ENCODE data around the gene TMEM147.

The TMEM147 gene

DNA sequence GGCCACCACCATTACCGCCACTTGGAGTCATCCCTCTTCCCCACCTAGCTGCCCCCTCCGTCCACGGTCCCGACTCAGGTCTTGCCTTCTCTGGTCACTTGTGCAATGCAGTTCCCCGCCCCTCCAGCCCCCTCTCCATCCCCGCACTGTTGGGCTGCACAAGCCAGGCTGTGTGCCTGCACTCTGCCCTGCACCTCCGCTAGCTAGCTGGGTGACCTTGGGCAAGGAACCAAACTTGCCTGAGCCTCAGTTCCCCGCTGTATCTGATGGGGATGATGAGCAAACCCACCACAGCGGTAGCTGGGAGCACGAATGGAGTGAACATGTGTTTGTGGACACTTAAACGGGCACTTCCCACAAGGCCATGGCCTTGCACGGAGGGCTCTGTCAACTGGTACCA, 5.6 kb upstream of the TMEM147 start:
- no peak overlapping the region for H3K27ac ChIP-seq (ENCODE audit: low read length)
- peaks cover 5% of the 10 kb centered on the region for H3K36me3 ChIP-seq (ENCODE audit: control insufficient read depth, low read depth, low read length)
- H3K4me3 ChIP-seq (ENCODE audit: low read length), result no peak overlapping the region
- no peaks in the 10 kb centered on the region for H3K27me3 ChIP-seq (ENCODE audit: control insufficient read depth, insufficient read depth, low read length)
- peaks cover 8% of the 10 kb centered on the region for H3K4me1 ChIP-seq (ENCODE audit: control insufficient read depth, low read depth, low read length)
- H3K9ac ChIP-seq (ENCODE audit: low read length), result no peak overlapping the region
- no peaks in the 10 kb centered on the region for H3K9me3 ChIP-seq (ENCODE audit: control insufficient read depth, low read depth, low read length)

- H3K9ac ChIP-seq (ENCODE audit: low read length), result no peak overlapping the region
- no peak overlapping the region for H3K27ac ChIP-seq (ENCODE audit: low read length)
- H3K9me3 ChIP-seq (ENCODE audit: control insufficient read depth, low read depth, low read length), result no peaks in the 10 kb centered on the region
- H3K4me3 ChIP-seq (ENCODE audit: low read length), result no peak overlapping the region
- no peaks in the 10 kb centered on the region for H3K27me3 ChIP-seq (ENCODE audit: control insufficient read depth, insufficient read depth, low read length)
- H3K36me3 ChIP-seq (ENCODE audit: control insufficient read depth, low read depth, low read length), result peaks cover 5% of the 10 kb centered on the region
- peaks cover 7% of the 10 kb centered on the region for H3K4me1 ChIP-seq (ENCODE audit: control insufficient read depth, low read depth, low read length)
Measured at GRCh38 chr19:35540356-35540927, 5.0 kb upstream of the TMEM147 start.

DNA sequence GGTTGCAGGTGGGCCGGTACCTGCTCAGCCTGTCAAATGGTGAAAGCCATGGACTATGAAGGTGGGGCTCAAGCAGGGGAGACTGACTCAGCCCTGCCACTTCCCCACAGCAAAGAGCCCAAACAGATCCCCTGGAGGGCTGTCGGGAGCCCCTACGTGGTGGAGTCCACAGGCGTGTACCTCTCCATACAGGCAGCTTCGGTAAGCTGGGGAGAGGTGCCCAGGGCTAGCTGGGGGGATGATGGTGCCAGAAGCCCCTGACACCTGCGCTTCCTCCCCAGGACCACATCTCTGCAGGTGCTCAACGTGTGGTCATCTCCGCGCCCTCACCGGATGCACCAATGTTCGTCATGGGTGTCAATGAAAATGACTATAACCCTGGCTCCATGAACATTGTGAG, 3.2 kb upstream of the TMEM147 start:
- Histone ChIP-seq H3K9ac (ENCODE audit: low read length) (no peak overlapping the region), H3K36me3 (ENCODE audit: control insufficient read depth, low read depth, low read length) (peaks cover 7% of the 10 kb centered on the region)

GRCh38 chr19:35543280-35544109, 1.9 kb upstream of the TMEM147 start:
- H3K36me3 ChIP-seq (ENCODE audit: control insufficient read depth, low read depth, low read length), result peaks cover 10% of the 10 kb centered on the region
- no peaks in the 10 kb centered on the region for H3K9me3 ChIP-seq (ENCODE audit: control insufficient read depth, low read depth, low read length)
- H3K4me1 ChIP-seq (ENCODE audit: control insufficient read depth, low read depth, low read length), result peaks cover 7% of the 10 kb centered on the region
- H3K27ac ChIP-seq (ENCODE audit: low read length), result no peak overlapping the region
- H3K4me3 ChIP-seq (ENCODE audit: low read length), result peak overlapping the region; percentile 94
- no peak overlapping the region for H3K9ac ChIP-seq (ENCODE audit: low read length)
- no peaks in the 10 kb centered on the region for H3K27me3 ChIP-seq (ENCODE audit: control insufficient read depth, insufficient read depth, low read length)

More for the DNA sequence above, 3.2 kb upstream of the TMEM147 start:
- Histone ChIP-seq H3K4me1 (ENCODE audit: control insufficient read depth, low read depth, low read length) (peaks cover 7% of the 10 kb centered on the region), H3K4me3 (ENCODE audit: low read length) (no peak overlapping the region), H3K9me3 (ENCODE audit: control insufficient read depth, low read depth, low read length) (no peaks in the 10 kb centered on the region), H3K27ac (ENCODE audit: low read length) (no peak overlapping the region), H3K27me3 (ENCODE audit: control insufficient read depth, insufficient read depth, low read length) (no peaks in the 10 kb centered on the region)

GRCh38 chr19:35544110-35544802, 1.2 kb upstream of the TMEM147 start:
- Histone ChIP-seq H3K9me3 (ENCODE audit: control insufficient read depth, low read depth, low read length) (no peaks in the 10 kb centered on the region), H3K27ac (ENCODE audit: low read length) (peak overlapping the region; percentile 73), H3K4me1 (ENCODE audit: control insufficient read depth, low read depth, low read length) (peaks cover 7% of the 10 kb centered on the region), H3K9ac (ENCODE audit: low read length) (peak overlapping the region; percentile 94), H3K36me3 (ENCODE audit: control insufficient read depth, low read depth, low read length) (peaks cover 10% of the 10 kb centered on the region), H3K27me3 (ENCODE audit: control insufficient read depth, insufficient read depth, low read length) (no peaks in the 10 kb centered on the region), H3K4me3 (ENCODE audit: low read length) (peak overlapping the region; percentile 94)

DNA sequence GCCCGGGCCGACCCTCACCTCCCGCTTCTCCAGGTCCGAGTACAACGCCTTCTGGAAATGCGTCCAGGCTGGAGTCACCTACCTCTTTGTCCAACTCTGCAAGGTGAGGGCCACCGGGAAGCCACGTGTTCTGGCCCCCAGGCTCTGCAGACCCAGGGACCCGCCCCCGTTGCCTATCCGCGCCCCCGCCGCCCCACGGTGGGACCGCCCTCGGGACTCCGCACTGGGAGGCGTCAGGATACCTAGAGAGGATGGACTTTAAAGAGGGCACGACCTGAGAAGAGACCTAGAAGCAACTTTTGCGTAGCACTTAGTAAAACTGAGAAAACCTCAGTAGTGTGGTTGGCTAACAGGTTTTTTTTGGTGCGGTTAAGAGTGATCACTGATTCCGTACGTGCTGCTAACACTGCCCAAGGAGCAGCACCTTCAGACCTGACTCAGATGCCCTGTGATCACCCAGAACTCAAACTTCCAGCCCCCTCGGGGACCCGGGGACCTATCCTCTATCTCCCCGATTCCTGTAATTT, 492 bp downstream of the TMEM147 start:
- H3K9ac ChIP-seq (ENCODE audit: low read length), result peak overlapping the region; percentile 94
- no peaks in the 10 kb centered on the region for H3K9me3 ChIP-seq (ENCODE audit: control insufficient read depth, low read depth, low read length)
- no peaks in the 10 kb centered on the region for H3K27me3 ChIP-seq (ENCODE audit: control insufficient read depth, insufficient read depth, low read length)
- peaks cover 7% of the 10 kb centered on the region for H3K4me1 ChIP-seq (ENCODE audit: control insufficient read depth, low read depth, low read length)
- H3K36me3 ChIP-seq (ENCODE audit: control insufficient read depth, low read depth, low read length), result peaks cover 10% of the 10 kb centered on the region
- peak overlapping the region; percentile 94 for H3K4me3 ChIP-seq (ENCODE audit: low read length)
- peak overlapping the region; percentile 19 for H3K27ac ChIP-seq (ENCODE audit: low read length)

- Histone ChIP-seq H3K4me1 (ENCODE audit: control insufficient read depth, low read depth, low read length) (peaks cover 7% of the 10 kb centered on the region), H3K27ac (ENCODE audit: low read length) (no peak overlapping the region), H3K9me3 (ENCODE audit: control insufficient read depth, low read depth, low read length) (no peaks in the 10 kb centered on the region), H3K36me3 (ENCODE audit: control insufficient read depth, low read depth, low read length) (peaks cover 9% of the 10 kb centered on the region), H3K27me3 (ENCODE audit: control insufficient read depth, insufficient read depth, low read length) (no peaks in the 10 kb centered on the region), H3K4me3 (ENCODE audit: low read length) (peak overlapping the region; percentile 94), H3K9ac (ENCODE audit: low read length) (peak overlapping the region; percentile 94)
Measured at GRCh38 chr19:35546532-35546931, 1.1 kb downstream of the TMEM147 start.

GRCh38 chr19:35549174-35549788, 3.9 kb downstream of the TMEM147 start:
- H3K27me3 ChIP-seq (ENCODE audit: control insufficient read depth, insufficient read depth, low read length), result no peaks in the 10 kb centered on the region
- peaks cover 3% of the 10 kb centered on the region for H3K4me1 ChIP-seq (ENCODE audit: control insufficient read depth, low read depth, low read length)
- H3K27ac ChIP-seq (ENCODE audit: low read length), result no peak overlapping the region
- no peaks in the 10 kb centered on the region for H3K9me3 ChIP-seq (ENCODE audit: control insufficient read depth, low read depth, low read length)
- peaks cover 5% of the 10 kb centered on the region for H3K36me3 ChIP-seq (ENCODE audit: control insufficient read depth, low read depth, low read length)
- H3K4me3 ChIP-seq (ENCODE audit: low read length), result no peak overlapping the region
- H3K9ac ChIP-seq (ENCODE audit: low read length), result no peak overlapping the region

- Histone ChIP-seq H3K4me1 (ENCODE audit: control insufficient read depth, low read depth, low read length) (no peaks in the 10 kb centered on the region), H3K9ac (ENCODE audit: low read length) (no peak overlapping the region), H3K27me3 (ENCODE audit: control insufficient read depth, insufficient read depth, low read length) (no peaks in the 10 kb centered on the region), H3K4me3 (ENCODE audit: low read length) (no peak overlapping the region), H3K9me3 (ENCODE audit: control insufficient read depth, low read depth, low read length) (no peaks in the 10 kb centered on the region), H3K36me3 (ENCODE audit: control insufficient read depth, low read depth, low read length) (peaks cover 5% of the 10 kb centered on the region), H3K27ac (ENCODE audit: low read length) (no peak overlapping the region)
Measured at GRCh38 chr19:35549879-35550523, 4.6 kb downstream of the TMEM147 start.

- Histone ChIP-seq H3K9me3 (ENCODE audit: control insufficient read depth, low read depth, low read length) (no peaks in the 10 kb centered on the region), H3K27me3 (ENCODE audit: control insufficient read depth, insufficient read depth, low read length) (no peaks in the 10 kb centered on the region), H3K27ac (ENCODE audit: low read length) (no peak overlapping the region), H3K9ac (ENCODE audit: low read length) (no peak overlapping the region), H3K36me3 (ENCODE audit: control insufficient read depth, low read depth, low read length) (peaks cover 5% of the 10 kb centered on the region), H3K4me1 (ENCODE audit: control insufficient read depth, low read depth, low read length) (no peaks in the 10 kb centered on the region), H3K4me3 (ENCODE audit: low read length) (no peak overlapping the region)
Measured at GRCh38 chr19:35551091-35551810, 5.8 kb downstream of the TMEM147 start.

Measured in iPS-18a (cell line).